GM18498 (cell line): ENCODE data around the gene CDHR3.
"Not testable (repeated sequence)": the region's sequence is repeated elsewhere in the genome, so short reads cannot be mapped to it uniquely, and the experiment has no call there.

ENCODE experiments used
- ATAC-seq: cut with Tn5 transposase; IDR thresholded peaks from one replicate; pipeline ENCODE4 v1.9.1; 2021; ENCODE audit warnings: mild to moderate bottlenecking, moderate library complexity; ENCODE audit not compliant: unreplicated experiment

The CDHR3 gene

GRCh38 chr7:105963038-105963667, at the start of gene CDHR3:
CDHR3 (plus strand) TSS chr7:105963264; CDS start chr7:105963319, 55 bp downstream.
- ATAC-seq, result no peak

GRCh38 chr7:105913947-105914346, 49.1 kb upstream of the CDHR3 start:
- no peak for ATAC-seq

- no peak for ATAC-seq
Measured at GRCh38 chr7:105916603-105917002, 46.5 kb upstream of the CDHR3 start.

- ATAC-seq, result no peak
Measured at GRCh38 chr7:105917659-105918058, 45.4 kb upstream of the CDHR3 start.

- ATAC-seq, result no peak
Measured at GRCh38 chr7:105920766-105921165, 42.3 kb upstream of the CDHR3 start.

GRCh38 chr7:105924945-105925344, 38.1 kb upstream of the CDHR3 start:
- no peak for ATAC-seq

- no peak for ATAC-seq
Measured at GRCh38 chr7:105926131-105926530, 36.9 kb upstream of the CDHR3 start.

GRCh38 chr7:105931179-105931578, 31.9 kb upstream of the CDHR3 start:
- ATAC-seq, result no peak

- no peak for ATAC-seq
Measured at GRCh38 chr7:105932835-105933477, 30.1 kb upstream of the CDHR3 start.

GRCh38 chr7:105934572-105935185, 28.4 kb upstream of the CDHR3 start:
- ATAC-seq, result no peak

- no peak for ATAC-seq
Measured at GRCh38 chr7:105935250-105935649, 27.8 kb upstream of the CDHR3 start.

GRCh38 chr7:105937411-105937810, 25.7 kb upstream of the CDHR3 start:
- ATAC-seq, result no peak

- ATAC-seq, result no peak
Measured at GRCh38 chr7:105940109-105940508, 23.0 kb upstream of the CDHR3 start.

- ATAC-seq, result no peak
Measured at GRCh38 chr7:105941596-105941995, 21.5 kb upstream of the CDHR3 start.

GRCh38 chr7:105943486-105943885, 19.6 kb upstream of the CDHR3 start:
- ATAC-seq, result no peak

GRCh38 chr7:105945848-105946247, 17.2 kb upstream of the CDHR3 start:
- no peak for ATAC-seq

GRCh38 chr7:105951597-105951996, 11.5 kb upstream of the CDHR3 start:
- ATAC-seq, result no peak

- ATAC-seq, result no peak
Measured at GRCh38 chr7:105952917-105953595, 10.0 kb upstream of the CDHR3 start.

- ATAC-seq, result no peak
Measured at GRCh38 chr7:105954711-105955110, 8.4 kb upstream of the CDHR3 start.

- not testable (repeated sequence) for ATAC-seq
Measured at GRCh38 chr7:105955651-105956466, 7.2 kb upstream of the CDHR3 start.

GRCh38 chr7:105958012-105958411, 5.1 kb upstream of the CDHR3 start:
- no peak for ATAC-seq
